ENCODE results near the gene ELMO1.

ELMO1 gene

GRCh38 chr7:36949711-36950600 is 498.7 kb downstream of the ELMO1 start:
- Histone ChIP-seq H3K23ac (ENCODE audit: low read length) (no peak overlapping the region), H3K18ac (ENCODE audit: low read length) (no peak overlapping the region), H3K9me3 (ENCODE audit: insufficient read depth, low read depth, low read length) (no peaks in the 10 kb centered on the region), H4K91ac (ENCODE audit: low read depth, low read length) (no peak overlapping the region), H3K79me1 (ENCODE audit: low read length) (no peaks in the 10 kb centered on the region), H3K14ac (ENCODE audit: low read length) (no peak overlapping the region), H2BK120ac (ENCODE audit: insufficient read depth, low read length, poor library complexity) (no peak overlapping the region), H3K9ac (ENCODE audit: low read length) (no peak overlapping the region), H3K4ac (ENCODE audit: low read depth, low read length) (no peak overlapping the region), H3K4me2 (ENCODE audit: low read length) (no peak overlapping the region), H4K12ac (ENCODE audit: low read depth, low read length) (no peak overlapping the region), H3K36me3 (ENCODE audit: control insufficient read depth in 1 of 2, insufficient read depth in 2 of 2, low read length in 2 of 2) (peaks cover 0 to 6% of the 10 kb centered on the region in 2 experiments), H3K79me2 (ENCODE audit: control insufficient read depth, insufficient read depth, low read length, poor library complexity) (no peaks in the 10 kb centered on the region), H3K4me3 (ENCODE audit: low read depth, low read length) (no peak overlapping the region), H2AK5ac (ENCODE audit: low read length) (no peak overlapping the region), H2BK5ac (ENCODE audit: low read depth, low read length, poor library complexity) (no peak overlapping the region), H4K8ac (ENCODE audit: low read depth, low read length) (no peak overlapping the region), H3K27me3 (ENCODE audit: insufficient read depth, low read length) (no peaks in the 10 kb centered on the region), H2AFZ (ENCODE audit: insufficient read depth, low read length, poor library complexity) (no peak overlapping the region), H2BK12ac (ENCODE audit: low read length) (no peak overlapping the region), H3K27ac (ENCODE audit: low read depth, low read length) (no peak overlapping the region), H3K4me1 (ENCODE audit: control insufficient read depth in 1 of 2, insufficient read depth in 2 of 2, low read length in 2 of 2) (peaks cover 2 to 7% of the 10 kb centered on the region in 2 experiments)
- DNase-seq, result peak in 1 of 2 donors; percentile 53
- no CpG with 5 or more reads among the region's 8 CpGs for WGBS (ENCODE audit: extremely low coverage, insufficient coverage, insufficient read length)

- Histone ChIP-seq H3K79me2 (ENCODE audit: control insufficient read depth, insufficient read depth, low read length, poor library complexity) (no peaks in the 10 kb centered on the region), H3K27me3 (ENCODE audit: insufficient read depth, low read length) (no peaks in the 10 kb centered on the region), H4K12ac (ENCODE audit: low read depth, low read length) (no peak overlapping the region), H4K8ac (ENCODE audit: low read depth, low read length) (no peak overlapping the region), H3K4me3 (ENCODE audit: low read depth, low read length) (no peak overlapping the region), H3K4ac (ENCODE audit: low read depth, low read length) (no peak overlapping the region), H2AK5ac (ENCODE audit: low read length) (no peak overlapping the region), H4K91ac (ENCODE audit: low read depth, low read length) (no peak overlapping the region), H3K9ac (ENCODE audit: low read length) (no peak overlapping the region), H3K4me2 (ENCODE audit: low read length) (no peak overlapping the region), H3K9me3 (ENCODE audit: insufficient read depth, low read depth, low read length) (no peaks in the 10 kb centered on the region), H2AFZ (ENCODE audit: insufficient read depth, low read length, poor library complexity) (no peak overlapping the region), H3K4me1 (ENCODE audit: control insufficient read depth in 1 of 2, insufficient read depth in 2 of 2, low read length in 2 of 2) (peaks cover 2 to 7% of the 10 kb centered on the region in 2 experiments), H3K79me1 (ENCODE audit: low read length) (no peaks in the 10 kb centered on the region), H2BK12ac (ENCODE audit: low read length) (no peak overlapping the region), H3K27ac (ENCODE audit: low read depth, low read length) (no peak overlapping the region), H3K14ac (ENCODE audit: low read length) (no peak overlapping the region), H2BK120ac (ENCODE audit: insufficient read depth, low read length, poor library complexity) (no peak overlapping the region), H3K36me3 (ENCODE audit: control insufficient read depth in 1 of 2, insufficient read depth in 2 of 2, low read length in 2 of 2) (peaks cover 0 to 4% of the 10 kb centered on the region in 2 experiments), H2BK5ac (ENCODE audit: low read depth, low read length, poor library complexity) (no peak overlapping the region), H3K23ac (ENCODE audit: low read length) (no peak overlapping the region), H3K18ac (ENCODE audit: low read length) (no peak overlapping the region)
- no CpG with 5 or more reads among the region's 2 CpGs for WGBS (ENCODE audit: extremely low coverage, insufficient coverage, insufficient read length)
- no peak for DNase-seq
Observed at GRCh38 chr7:36946401-36946739, 502.3 kb downstream of the ELMO1 start.

- Histone ChIP-seq H2AK5ac (ENCODE audit: low read length) (no peak overlapping the region), H2BK120ac (ENCODE audit: insufficient read depth, low read length, poor library complexity) (no peak overlapping the region), H3K27me3 (ENCODE audit: insufficient read depth, low read length) (no peaks in the 10 kb centered on the region), H2BK5ac (ENCODE audit: low read depth, low read length, poor library complexity) (no peak overlapping the region), H3K23ac (ENCODE audit: low read length) (no peak overlapping the region), H3K27ac (ENCODE audit: low read depth, low read length) (no peak overlapping the region), H2AFZ (ENCODE audit: insufficient read depth, low read length, poor library complexity) (no peak overlapping the region), H3K4ac (ENCODE audit: low read depth, low read length) (no peak overlapping the region), H3K4me1 (ENCODE audit: control insufficient read depth in 1 of 2, insufficient read depth in 2 of 2, low read length in 2 of 2) (peaks cover 2 to 5% of the 10 kb centered on the region in 2 experiments), H3K9me3 (ENCODE audit: insufficient read depth, low read depth, low read length) (no peaks in the 10 kb centered on the region), H4K91ac (ENCODE audit: low read depth, low read length) (no peak overlapping the region), H3K9ac (ENCODE audit: low read length) (no peak overlapping the region), H3K79me2 (ENCODE audit: control insufficient read depth, insufficient read depth, low read length, poor library complexity) (no peaks in the 10 kb centered on the region), H3K14ac (ENCODE audit: low read length) (no peak overlapping the region), H3K79me1 (ENCODE audit: low read length) (no peaks in the 10 kb centered on the region), H2BK12ac (ENCODE audit: low read length) (no peak overlapping the region), H4K8ac (ENCODE audit: low read depth, low read length) (no peak overlapping the region), H3K4me2 (ENCODE audit: low read length) (no peak overlapping the region), H3K36me3 (ENCODE audit: control insufficient read depth in 1 of 2, insufficient read depth in 2 of 2, low read length in 2 of 2) (peaks cover 0 to 2% of the 10 kb centered on the region in 2 experiments), H3K4me3 (ENCODE audit: low read depth, low read length) (no peak overlapping the region), H3K18ac (ENCODE audit: low read length) (no peak overlapping the region), H4K12ac (ENCODE audit: low read depth, low read length) (no peak overlapping the region)
- no CpG with 5 or more reads among the region's 7 CpGs for WGBS (ENCODE audit: extremely low coverage, insufficient coverage, insufficient read length)
- DNase-seq, result no peak
Observed at GRCh38 chr7:36945612-36946400, 502.9 kb downstream of the ELMO1 start.

- no peak for DNase-seq
- H2BK5ac ChIP-seq (ENCODE audit: low read depth, low read length, poor library complexity), result no peak overlapping the region
Observed at GRCh38 chr7:36944838-36945237, 503.8 kb downstream of the ELMO1 start.

More at GRCh38 chr7:36944838-36945237, 503.8 kb downstream of the ELMO1 start:
- Histone ChIP-seq H4K8ac (ENCODE audit: low read depth, low read length) (no peak overlapping the region), H3K9me3 (ENCODE audit: insufficient read depth, low read depth, low read length) (no peaks in the 10 kb centered on the region), H4K12ac (ENCODE audit: low read depth, low read length) (no peak overlapping the region), H4K91ac (ENCODE audit: low read depth, low read length) (no peak overlapping the region), H3K79me1 (ENCODE audit: low read length) (no peaks in the 10 kb centered on the region), H2BK120ac (ENCODE audit: insufficient read depth, low read length, poor library complexity) (no peak overlapping the region), H3K79me2 (ENCODE audit: control insufficient read depth, insufficient read depth, low read length, poor library complexity) (no peaks in the 10 kb centered on the region), H3K14ac (ENCODE audit: low read length) (no peak overlapping the region), H3K27me3 (ENCODE audit: insufficient read depth, low read length) (no peaks in the 10 kb centered on the region), H3K23ac (ENCODE audit: low read length) (no peak overlapping the region), H3K4ac (ENCODE audit: low read depth, low read length) (no peak overlapping the region), H3K4me3 (ENCODE audit: low read depth, low read length) (no peak overlapping the region), H3K18ac (ENCODE audit: low read length) (no peak overlapping the region), H3K27ac (ENCODE audit: low read depth, low read length) (no peak overlapping the region), H3K9ac (ENCODE audit: low read length) (no peak overlapping the region), H2BK12ac (ENCODE audit: low read length) (no peak overlapping the region), H2AFZ (ENCODE audit: insufficient read depth, low read length, poor library complexity) (no peak overlapping the region), H3K36me3 (ENCODE audit: control insufficient read depth in 1 of 2, insufficient read depth in 2 of 2, low read length in 2 of 2) (no peaks in the 10 kb centered on the region), H3K4me2 (ENCODE audit: low read length) (no peak overlapping the region), H2AK5ac (ENCODE audit: low read length) (no peak overlapping the region), H3K4me1 (ENCODE audit: control insufficient read depth in 1 of 2, insufficient read depth in 2 of 2, low read length in 2 of 2) (peaks cover 0 to 2% of the 10 kb centered on the region in 2 experiments)
- WGBS (ENCODE audit: extremely low coverage, insufficient coverage, insufficient read length), result no CpG with 5 or more reads among the region's 5 CpGs

Measured in trophoblast cell (in vitro differentiated cells and primary cell).